Measurements from ENCODE around the gene XYLB.

Gene XYLB

DNA sequence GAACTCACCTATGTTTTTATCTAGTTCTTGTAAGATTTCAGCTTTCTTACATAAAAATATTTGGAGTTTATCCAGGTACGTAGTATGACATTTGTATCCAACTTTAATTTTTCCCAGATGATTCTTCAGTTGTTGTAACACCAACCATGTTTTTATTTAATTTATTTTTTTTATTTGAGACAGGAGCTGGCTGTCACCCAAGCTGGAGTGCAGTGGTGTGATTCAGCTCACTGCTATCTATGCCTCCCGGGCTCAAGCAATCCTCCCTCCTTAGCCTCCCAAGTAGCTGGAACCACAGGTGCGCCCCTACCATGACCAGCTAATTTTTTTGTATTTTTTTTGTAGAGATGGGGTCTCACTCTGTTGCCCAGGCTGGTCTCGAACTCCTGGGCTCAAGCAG is 6.6 kb downstream of the XYLB start:
- no peak for DNase-seq
- intact Hi-C loops (cut with DNase I; ENCODE audit: low total_unique reads): no loop called here
- Histone ChIP-seq H3K27ac (no peak overlapping the region), H3K4me1 (no peaks in the 10 kb centered on the region), H3K27me3 (no peaks in the 10 kb centered on the region), H3K36me3 (no peaks in the 10 kb centered on the region), H3K4me3 (no peak overlapping the region), H3K9me3 (no peaks in the 10 kb centered on the region)
- TF ChIP-seq, protein P1, sequence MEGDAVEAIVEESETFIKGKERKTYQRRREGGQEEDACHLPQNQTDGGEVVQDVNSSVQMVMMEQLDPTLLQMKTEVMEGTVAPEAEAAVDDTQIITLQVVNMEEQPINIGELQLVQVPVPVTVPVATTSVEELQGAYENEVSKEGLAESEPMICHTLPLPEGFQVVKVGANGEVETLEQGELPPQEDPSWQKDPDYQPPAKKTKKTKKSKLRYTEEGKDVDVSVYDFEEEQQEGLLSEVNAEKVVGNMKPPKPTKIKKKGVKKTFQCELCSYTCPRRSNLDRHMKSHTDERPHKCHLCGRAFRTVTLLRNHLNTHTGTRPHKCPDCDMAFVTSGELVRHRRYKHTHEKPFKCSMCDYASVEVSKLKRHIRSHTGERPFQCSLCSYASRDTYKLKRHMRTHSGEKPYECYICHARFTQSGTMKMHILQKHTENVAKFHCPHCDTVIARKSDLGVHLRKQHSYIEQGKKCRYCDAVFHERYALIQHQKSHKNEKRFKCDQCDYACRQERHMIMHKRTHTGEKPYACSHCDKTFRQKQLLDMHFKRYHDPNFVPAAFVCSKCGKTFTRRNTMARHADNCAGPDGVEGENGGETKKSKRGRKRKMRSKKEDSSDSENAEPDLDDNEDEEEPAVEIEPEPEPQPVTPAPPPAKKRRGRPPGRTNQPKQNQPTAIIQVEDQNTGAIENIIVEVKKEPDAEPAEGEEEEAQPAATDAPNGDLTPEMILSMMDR (IDR thresholded peaks at IDR 0.05): no peak

DNA sequence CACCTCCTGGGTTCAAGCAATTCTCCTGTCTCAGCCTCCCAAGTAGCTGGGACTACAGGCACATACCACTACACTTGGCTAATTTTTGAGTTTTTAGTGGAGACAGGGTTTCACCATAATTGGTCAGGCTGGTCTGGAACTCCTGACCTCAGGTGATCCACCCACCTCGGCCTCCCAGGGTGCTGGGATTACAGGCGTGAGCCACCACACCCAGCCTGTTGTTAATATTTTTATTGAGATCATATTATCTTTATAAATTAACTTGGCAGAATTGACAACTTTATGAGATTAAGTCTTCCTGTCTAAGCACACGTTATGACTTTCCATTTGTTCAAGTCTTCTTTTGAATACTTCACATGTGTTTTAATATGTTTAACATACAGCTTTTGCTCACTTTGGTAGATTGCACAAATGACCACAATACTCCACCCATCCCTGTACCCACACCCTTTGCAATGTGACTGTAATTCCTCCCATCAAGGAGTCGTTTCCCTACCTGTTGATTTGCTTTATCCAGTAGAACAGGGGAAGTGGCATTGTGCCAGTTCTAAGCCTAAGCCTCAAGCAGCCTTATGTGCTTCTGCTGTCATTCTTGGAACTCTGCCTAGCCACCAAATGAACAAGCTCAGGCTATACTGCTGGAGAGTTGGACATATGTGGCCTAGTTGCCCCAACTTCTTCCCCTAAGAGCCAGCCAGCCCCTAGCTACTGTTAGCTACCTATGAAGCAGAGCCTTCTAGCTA is 8.2 kb downstream of the XYLB start:
- Histone ChIP-seq H3K36me3 (no peaks in the 10 kb centered on the region), H3K4me3 (no peak overlapping the region), H3K4me1 (no peaks in the 10 kb centered on the region), H3K9me3 (no peaks in the 10 kb centered on the region), H3K27me3 (no peaks in the 10 kb centered on the region), H3K27ac (no peak overlapping the region)
- intact Hi-C loops (cut with DNase I; ENCODE audit: low total_unique reads): no loop called here
- TF ChIP-seq, protein P1 (IDR thresholded peaks at IDR 0.05): no peak
- DNase-seq: no peak

DNA sequence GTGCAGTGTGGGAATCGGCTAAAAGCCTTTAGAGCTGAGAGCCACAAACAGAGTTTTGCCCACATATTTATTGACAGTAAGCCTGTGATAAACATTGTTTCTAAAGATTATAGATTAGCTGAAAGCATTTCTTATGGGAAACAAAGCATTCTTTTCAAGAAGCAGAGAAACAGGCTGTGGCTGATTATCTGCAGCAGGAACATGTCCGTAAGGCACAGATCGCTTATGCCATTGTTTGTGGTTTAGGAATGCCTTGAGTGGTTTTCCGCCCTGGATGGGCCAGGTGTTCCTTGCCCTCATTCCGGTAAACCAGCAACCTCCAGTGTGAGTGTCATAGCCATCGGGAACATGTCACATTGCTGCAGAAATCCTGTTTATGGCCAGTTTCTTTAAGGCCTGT is 12.5 kb downstream of the XYLB start:
- H3K4me1 ChIP-seq: no peaks in the 10 kb centered on the region
- H3K27ac ChIP-seq: no peak overlapping the region
- no peaks in the 10 kb centered on the region for H3K9me3 ChIP-seq
- intact Hi-C loops (cut with DNase I; ENCODE audit: low total_unique reads): no loop called here
- peaks cover 0 to 17% (median 0%) of the 10 kb centered on the region in 3 donors for H3K36me3 ChIP-seq
- DNase-seq: no peak
- no peak overlapping the region for H3K4me3 ChIP-seq
- no peaks in the 10 kb centered on the region for H3K27me3 ChIP-seq
- TF ChIP-seq, protein P1 (IDR thresholded peaks at IDR 0.05): no peak

DNA sequence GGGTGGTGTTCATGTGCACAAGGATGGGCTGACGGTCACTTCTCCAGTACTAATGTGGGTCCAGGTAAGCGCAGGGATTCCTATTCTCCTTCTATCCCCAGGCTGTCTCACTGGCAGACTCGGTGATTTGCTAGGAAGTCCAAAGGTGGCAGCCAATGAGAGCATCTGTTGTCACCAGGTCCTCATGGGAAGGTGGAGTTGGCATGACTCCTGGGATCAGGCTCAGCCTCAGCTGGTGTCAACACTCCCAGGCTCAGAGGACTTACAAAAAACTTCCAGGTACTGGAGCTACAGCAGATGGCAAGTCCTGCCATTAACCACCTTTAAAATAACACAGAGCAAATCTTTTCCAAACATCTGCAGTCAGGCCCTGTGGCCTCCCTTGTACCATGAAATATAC is 13.8 kb downstream of the XYLB start:
- no peaks in the 10 kb centered on the region for H3K27me3 ChIP-seq
- no peak overlapping the region for H3K27ac ChIP-seq
- no peaks in the 10 kb centered on the region for H3K9me3 ChIP-seq
- intact Hi-C loops (cut with DNase I; ENCODE audit: low total_unique reads): no loop called here
- no peaks in the 10 kb centered on the region for H3K4me1 ChIP-seq
- no peak overlapping the region for H3K4me3 ChIP-seq
- TF ChIP-seq, protein P1 (IDR thresholded peaks at IDR 0.05): no peak
- H3K36me3 ChIP-seq: peaks cover 0 to 25% (median 3%) of the 10 kb centered on the region in 3 donors
- DNase-seq: no peak

DNA sequence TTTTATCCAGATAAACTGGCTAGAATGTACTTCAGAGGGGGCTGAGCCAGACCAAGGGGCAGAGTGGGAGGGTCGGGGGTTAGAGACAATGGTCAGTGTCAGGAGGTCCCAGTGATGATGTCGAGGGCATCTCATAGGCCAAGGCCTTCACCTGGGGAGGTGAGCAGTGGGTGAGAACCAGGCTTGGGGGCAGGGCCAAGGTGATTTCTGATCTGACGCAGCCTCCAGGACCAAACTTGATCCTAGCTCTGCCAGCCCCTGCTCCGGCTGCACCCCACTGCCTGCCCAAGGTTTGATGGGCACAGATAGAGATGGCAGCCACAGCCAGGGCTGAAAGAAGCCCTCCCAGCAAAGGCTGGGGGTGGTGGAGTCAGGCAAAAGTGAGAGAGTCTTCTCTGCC is 14.9 kb downstream of the XYLB start:
- Histone ChIP-seq H3K4me3 (no peak overlapping the region), H3K27me3 (no peaks in the 10 kb centered on the region), H3K27ac (no peak overlapping the region), H3K9me3 (no peaks in the 10 kb centered on the region), H3K4me1 (no peaks in the 10 kb centered on the region), H3K36me3 (peaks cover 0 to 36% (median 8%) of the 10 kb centered on the region in 3 donors)
- DNase-seq: no peak
- TF ChIP-seq, protein P1 (IDR thresholded peaks at IDR 0.05): no peak
- intact Hi-C loops (cut with DNase I; ENCODE audit: low total_unique reads): no loop called here
